Glutamatergic neuron (in vitro differentiated cells): Measurements from ENCODE around the gene METRN. TPM values are rescaled to one million over a fixed set of nuclear protein-coding genes. Genes with fewer than 3 reads are reported as not detected.
A peak's percentile ranks its signal among the peaks of the same experiment; 100 is the strongest.
"Not testable (repeated sequence)": the region's sequence is repeated elsewhere in the genome, so short reads cannot be mapped to it uniquely, and the experiment has no call there.

ENCODE experiments used
- DNase-seq: peaks from one replicate; pipeline ENCODE4 v3.0.0; 2022
- H3K27ac Mint-ChIP-seq: one replicate; pipeline ENCODE4 v1.8.0; 2020; ENCODE audit warnings: mild to moderate bottlenecking, mixed read lengths, inconsistent platforms; ENCODE audit not compliant: unreplicated experiment
- H3K27me3 Mint-ChIP-seq: one replicate; pipeline ENCODE4 v1.8.0; 2020; ENCODE audit warnings: mild to moderate bottlenecking, moderate library complexity, mixed read lengths, inconsistent platforms; ENCODE audit not compliant: unreplicated experiment
- H3K36me3 Mint-ChIP-seq: one replicate; pipeline ENCODE4 v1.8.0; 2020; ENCODE audit warnings: mild to moderate bottlenecking, mixed read lengths, inconsistent platforms; ENCODE audit not compliant: unreplicated experiment
- H3K4me1 Mint-ChIP-seq: one replicate; pipeline ENCODE4 v1.8.0; 2020; ENCODE audit warnings: mild to moderate bottlenecking, low read depth, mixed read lengths, inconsistent platforms; ENCODE audit not compliant: unreplicated experiment
- H3K4me3 Mint-ChIP-seq: one replicate; pipeline ENCODE4 v1.8.0; 2020; ENCODE audit warnings: mild to moderate bottlenecking, mixed read lengths, inconsistent platforms; ENCODE audit not compliant: unreplicated experiment
- H3K9me3 Mint-ChIP-seq: one replicate; pipeline ENCODE4 v1.8.0; 2020; ENCODE audit warnings: mild to moderate bottlenecking, moderate library complexity, mixed read lengths, inconsistent platforms; ENCODE audit not compliant: unreplicated experiment
- total RNA-seq: library from RNA; stranded (reverse); fragmentation: NEBNext Ultra II Directional; extraction: Animal tissue kit (Norgen Biotek cat#: 25700); gene quantifications from one replicate; pipeline ENCODE4 v1.2.1, GENCODE V29; 2021; ENCODE audit not compliant: unreplicated experiment
- TF ChIP-seq, protein P1 (sequence below): fragments of 200-600 bp; sonication (generic); IDR thresholded peaks from one replicate; pipeline ENCODE4 v1.5.0; 2021; ENCODE audit not compliant: partially characterized antibody, unreplicated experiment

METRN gene
- total RNA-seq, 1 donor from 2014 or later, result 134 TPM

- TF ChIP-seq, protein P1, sequence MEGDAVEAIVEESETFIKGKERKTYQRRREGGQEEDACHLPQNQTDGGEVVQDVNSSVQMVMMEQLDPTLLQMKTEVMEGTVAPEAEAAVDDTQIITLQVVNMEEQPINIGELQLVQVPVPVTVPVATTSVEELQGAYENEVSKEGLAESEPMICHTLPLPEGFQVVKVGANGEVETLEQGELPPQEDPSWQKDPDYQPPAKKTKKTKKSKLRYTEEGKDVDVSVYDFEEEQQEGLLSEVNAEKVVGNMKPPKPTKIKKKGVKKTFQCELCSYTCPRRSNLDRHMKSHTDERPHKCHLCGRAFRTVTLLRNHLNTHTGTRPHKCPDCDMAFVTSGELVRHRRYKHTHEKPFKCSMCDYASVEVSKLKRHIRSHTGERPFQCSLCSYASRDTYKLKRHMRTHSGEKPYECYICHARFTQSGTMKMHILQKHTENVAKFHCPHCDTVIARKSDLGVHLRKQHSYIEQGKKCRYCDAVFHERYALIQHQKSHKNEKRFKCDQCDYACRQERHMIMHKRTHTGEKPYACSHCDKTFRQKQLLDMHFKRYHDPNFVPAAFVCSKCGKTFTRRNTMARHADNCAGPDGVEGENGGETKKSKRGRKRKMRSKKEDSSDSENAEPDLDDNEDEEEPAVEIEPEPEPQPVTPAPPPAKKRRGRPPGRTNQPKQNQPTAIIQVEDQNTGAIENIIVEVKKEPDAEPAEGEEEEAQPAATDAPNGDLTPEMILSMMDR, result no peak
- peaks cover 14% of the 10 kb centered on the region for H3K9me3 Mint-ChIP-seq
These were observed 25.6 kb upstream of the METRN start for GRCh38 chr16:689175-689897.

GRCh38 chr16:691242-691641 is 23.7 kb upstream of the METRN start:
- Mint-ChIP-seq H3K27me3 (peaks cover 25% of the 10 kb centered on the region), H3K9me3 (peaks cover 17% of the 10 kb centered on the region), H3K4me3 (peak overlapping the region; percentile 64)
- not testable (repeated sequence) for DNase-seq, H3K4me1 Mint-ChIP-seq, H3K36me3 Mint-ChIP-seq, H3K27ac Mint-ChIP-seq

More at GRCh38 chr16:689175-689897, 25.6 kb upstream of the METRN start:
- Mint-ChIP-seq H3K27ac (no peak overlapping the region), H3K27me3 (peaks cover 18% of the 10 kb centered on the region), H3K4me3 (peak overlapping the region; percentile 91), H3K36me3 (no peaks in the 10 kb centered on the region), H3K4me1 (peaks cover 5% of the 10 kb centered on the region)
- no peak for DNase-seq

- Mint-ChIP-seq H3K36me3 (no peaks in the 10 kb centered on the region), H3K27me3 (peaks cover 30% of the 10 kb centered on the region), H3K4me3 (peak overlapping the region; percentile 64), H3K27ac (peak overlapping the region; percentile 77), H3K4me1 (peaks cover 10% of the 10 kb centered on the region), H3K9me3 (peaks cover 18% of the 10 kb centered on the region)
- no peak for DNase-seq
- TF ChIP-seq, protein P1, result no peak
These were observed 22.4 kb upstream of the METRN start for GRCh38 chr16:692356-693108.

DNA sequence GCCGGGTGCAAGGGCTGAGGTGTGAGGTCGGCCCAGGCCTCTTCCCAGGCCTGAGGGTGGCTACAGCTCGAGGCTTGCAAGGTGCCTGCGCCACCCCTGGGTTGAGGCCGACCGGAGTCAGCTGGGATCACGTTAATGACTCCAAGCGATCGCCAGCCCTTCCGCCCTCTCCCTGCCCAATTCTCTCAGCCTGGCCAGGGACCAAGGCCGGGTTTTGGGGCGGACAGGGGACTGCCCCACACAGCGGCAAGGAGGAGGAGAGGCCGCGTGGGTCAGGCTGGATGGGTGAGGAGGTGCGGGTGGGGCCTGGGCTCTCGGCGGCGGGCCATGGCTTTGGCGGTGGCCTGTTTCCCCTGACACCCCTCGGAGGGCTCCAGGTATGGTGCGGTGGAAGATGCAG is 21.6 kb upstream of the METRN start:
- TF ChIP-seq, protein P1, result no peak
- Mint-ChIP-seq H3K9me3 (peaks cover 18% of the 10 kb centered on the region), H3K4me1 (peaks cover 10% of the 10 kb centered on the region), H3K27ac (no peak overlapping the region), H3K36me3 (no peaks in the 10 kb centered on the region), H3K27me3 (peaks cover 31% of the 10 kb centered on the region), H3K4me3 (no peak overlapping the region)
- no peak for DNase-seq

- TF ChIP-seq, protein P1, result no peak
- Mint-ChIP-seq H3K36me3 (no peaks in the 10 kb centered on the region), H3K4me3 (no peak overlapping the region), H3K9me3 (peaks cover 18% of the 10 kb centered on the region), H3K27ac (no peak overlapping the region), H3K4me1 (peaks cover 10% of the 10 kb centered on the region), H3K27me3 (peaks cover 30% of the 10 kb centered on the region)
- no peak for DNase-seq
These were observed 21.2 kb upstream of the METRN start for GRCh38 chr16:693766-694165.
